GM10266 (cell line): ENCODE measurements around the gene NRTN.

Experiments
- DNase-seq: peaks from one replicate; pipeline ENCODE4 v3.0.0; 2012; ENCODE audit errors: extremely low spot score
- TF ChIP-seq, protein P1 (sequence below): IDR thresholded peaks from 2 replicates; pipeline ENCODE4 v1.5.1; 2012; ENCODE audit warnings: mild to moderate bottlenecking, low read depth; ENCODE audit not compliant: control insufficient read depth, insufficient read depth; ENCODE audit errors: missing control alignments

Gene NRTN

DNA sequence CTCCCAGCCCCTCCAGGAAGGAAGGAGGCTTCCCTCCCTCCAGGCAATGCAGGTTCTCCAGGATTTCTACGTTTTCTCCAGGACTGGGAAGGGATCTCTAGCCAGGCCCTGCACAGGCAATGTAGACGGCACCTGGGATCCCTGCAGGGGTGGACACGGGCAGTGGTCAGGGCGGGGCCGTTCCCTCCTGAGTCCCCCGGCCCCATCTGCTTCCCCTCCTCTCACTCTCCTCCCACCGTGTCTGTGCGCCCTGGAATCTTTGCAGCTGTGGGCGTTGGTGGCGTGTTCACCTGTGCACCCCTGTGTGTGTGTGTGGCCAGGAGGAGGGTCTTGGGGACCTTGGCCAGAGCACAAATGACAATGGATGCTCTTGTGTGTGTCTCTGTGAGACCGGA is 10.0 kb downstream of the NRTN start:
- TF ChIP-seq, protein P1, sequence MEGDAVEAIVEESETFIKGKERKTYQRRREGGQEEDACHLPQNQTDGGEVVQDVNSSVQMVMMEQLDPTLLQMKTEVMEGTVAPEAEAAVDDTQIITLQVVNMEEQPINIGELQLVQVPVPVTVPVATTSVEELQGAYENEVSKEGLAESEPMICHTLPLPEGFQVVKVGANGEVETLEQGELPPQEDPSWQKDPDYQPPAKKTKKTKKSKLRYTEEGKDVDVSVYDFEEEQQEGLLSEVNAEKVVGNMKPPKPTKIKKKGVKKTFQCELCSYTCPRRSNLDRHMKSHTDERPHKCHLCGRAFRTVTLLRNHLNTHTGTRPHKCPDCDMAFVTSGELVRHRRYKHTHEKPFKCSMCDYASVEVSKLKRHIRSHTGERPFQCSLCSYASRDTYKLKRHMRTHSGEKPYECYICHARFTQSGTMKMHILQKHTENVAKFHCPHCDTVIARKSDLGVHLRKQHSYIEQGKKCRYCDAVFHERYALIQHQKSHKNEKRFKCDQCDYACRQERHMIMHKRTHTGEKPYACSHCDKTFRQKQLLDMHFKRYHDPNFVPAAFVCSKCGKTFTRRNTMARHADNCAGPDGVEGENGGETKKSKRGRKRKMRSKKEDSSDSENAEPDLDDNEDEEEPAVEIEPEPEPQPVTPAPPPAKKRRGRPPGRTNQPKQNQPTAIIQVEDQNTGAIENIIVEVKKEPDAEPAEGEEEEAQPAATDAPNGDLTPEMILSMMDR = no peak
- DNase-seq = no peak

DNA sequence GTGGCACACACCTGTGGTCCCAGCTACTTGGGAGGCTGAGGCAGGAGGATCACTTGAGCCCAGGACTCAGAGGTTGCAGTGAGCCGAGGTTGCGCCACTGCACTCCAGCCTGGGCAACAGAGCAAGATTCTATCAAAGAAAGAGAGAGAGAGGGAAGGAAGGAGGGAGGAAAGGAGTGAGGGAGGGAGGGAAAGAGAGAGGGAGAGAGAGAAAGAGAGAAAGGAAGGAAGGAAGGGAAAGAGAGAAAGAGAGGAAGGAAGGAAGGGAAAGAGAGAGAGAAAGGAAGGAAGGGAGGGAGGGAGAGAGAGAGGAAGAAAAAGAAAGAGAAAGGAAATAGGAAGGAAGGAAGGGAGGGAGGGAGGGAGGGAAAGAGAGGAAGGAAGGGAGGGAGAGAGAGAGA is 12.4 kb downstream of the NRTN start:
- no peak for DNase-seq
- TF ChIP-seq, protein P1 = no peak

DNA sequence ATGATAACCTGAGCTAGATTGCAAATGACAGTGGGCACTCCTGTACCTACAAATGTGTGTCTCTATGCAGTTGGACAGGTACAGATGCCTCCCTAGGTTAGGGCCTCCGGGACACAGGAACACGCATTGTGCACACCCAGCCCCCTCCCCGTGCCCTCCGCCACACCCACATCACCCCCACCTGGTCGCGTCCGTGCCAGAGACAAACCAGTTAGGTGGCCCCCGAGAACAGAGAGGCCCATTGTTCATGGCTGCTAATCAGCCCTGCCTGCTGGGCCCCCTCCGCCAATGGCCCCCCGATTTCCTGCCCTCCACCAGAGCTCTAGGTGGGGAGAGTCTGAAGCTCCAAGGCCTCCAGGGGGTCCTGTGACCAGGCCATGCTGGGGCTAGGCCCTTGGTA is 13.7 kb downstream of the NRTN start:
- DNase-seq = no peak
- TF ChIP-seq, protein P1 = no peak

DNA sequence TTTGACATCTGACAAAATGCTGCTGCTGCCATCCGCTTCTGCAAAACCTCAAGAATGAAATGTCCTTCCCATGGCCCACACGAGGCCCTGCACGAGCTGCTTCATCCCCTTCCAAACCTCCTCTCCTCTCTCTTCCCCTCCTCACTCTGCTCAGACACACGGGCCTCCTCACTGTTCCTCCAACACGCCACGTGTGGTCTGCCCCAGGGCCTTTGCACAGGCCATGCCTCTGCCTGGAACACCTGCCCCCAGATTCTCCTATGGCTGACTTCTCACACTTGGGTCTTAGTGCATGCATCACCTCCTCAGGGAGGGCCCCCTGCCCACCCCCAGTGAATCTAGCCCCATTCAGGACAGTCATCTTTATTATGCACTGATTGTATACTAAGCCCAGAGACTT is 15.9 kb downstream of the NRTN start:
- no peak for DNase-seq
- TF ChIP-seq, protein P1 = no peak

DNA sequence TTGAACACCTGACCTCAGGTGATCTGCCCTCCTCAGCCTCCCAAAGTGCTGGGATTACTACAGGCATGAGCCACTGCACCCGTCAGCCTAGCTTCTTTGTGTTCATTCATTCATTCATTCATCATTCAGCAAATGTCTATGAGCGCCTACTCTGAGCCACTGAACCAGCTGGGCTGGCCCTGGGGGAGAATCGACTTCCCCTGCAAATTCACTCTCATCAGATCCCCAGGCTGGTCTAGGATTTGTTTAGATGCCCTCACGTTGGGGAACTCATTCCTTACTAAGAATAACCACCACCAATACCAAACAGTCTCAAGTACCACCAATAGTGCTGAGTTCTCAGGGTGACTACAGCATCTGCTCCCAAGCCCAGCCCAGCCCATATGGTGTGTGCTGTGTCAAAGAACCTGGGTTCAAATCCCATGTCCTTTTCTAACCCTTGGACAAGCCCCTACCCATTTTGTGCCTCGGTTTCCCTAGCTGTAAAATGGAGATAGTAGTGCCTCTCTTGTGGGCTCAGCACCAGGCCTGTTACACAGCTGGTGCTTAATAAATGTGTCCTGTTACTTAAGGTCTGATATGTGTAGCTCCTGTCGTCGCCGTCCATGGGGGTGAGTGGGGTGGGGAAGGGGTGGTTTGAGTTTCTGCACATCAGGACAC is 16.8 kb downstream of the NRTN start:
- no peak for DNase-seq
- TF ChIP-seq, protein P1 = no peak

DNA sequence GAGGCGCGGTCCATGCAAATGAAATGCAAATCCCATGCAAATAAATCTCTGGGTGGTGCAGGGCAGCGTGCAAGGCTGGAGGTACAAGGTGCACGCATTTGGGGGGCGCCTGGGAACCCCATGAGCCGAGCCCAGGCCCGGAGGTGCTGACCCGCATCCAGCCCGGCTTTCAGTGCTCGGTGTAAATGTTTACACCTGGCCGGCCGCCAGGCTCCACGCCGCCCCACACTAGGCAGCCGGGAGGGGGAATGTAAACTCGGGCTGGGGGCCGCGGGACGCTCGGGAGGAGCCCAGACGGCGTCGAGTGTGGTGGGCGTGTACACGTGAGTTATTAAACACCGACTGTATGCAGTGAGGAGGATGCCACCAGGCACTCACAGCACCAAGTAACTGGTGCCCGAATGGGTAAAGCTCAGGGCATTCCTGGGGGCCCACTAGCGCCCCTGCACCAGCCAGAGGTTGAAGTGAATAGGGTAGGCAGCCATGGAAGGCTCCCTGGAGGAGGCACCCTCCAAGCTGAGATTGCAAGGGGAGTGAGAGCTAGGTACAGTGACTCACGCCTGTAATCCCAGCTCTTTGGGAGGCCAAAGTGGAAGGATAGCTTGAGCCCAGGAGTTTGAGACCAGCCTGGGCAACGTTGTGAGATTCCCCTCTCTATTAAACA is 17.4 kb downstream of the NRTN start:
- TF ChIP-seq, protein P1 = no peak
- DNase-seq = no peak

DNA sequence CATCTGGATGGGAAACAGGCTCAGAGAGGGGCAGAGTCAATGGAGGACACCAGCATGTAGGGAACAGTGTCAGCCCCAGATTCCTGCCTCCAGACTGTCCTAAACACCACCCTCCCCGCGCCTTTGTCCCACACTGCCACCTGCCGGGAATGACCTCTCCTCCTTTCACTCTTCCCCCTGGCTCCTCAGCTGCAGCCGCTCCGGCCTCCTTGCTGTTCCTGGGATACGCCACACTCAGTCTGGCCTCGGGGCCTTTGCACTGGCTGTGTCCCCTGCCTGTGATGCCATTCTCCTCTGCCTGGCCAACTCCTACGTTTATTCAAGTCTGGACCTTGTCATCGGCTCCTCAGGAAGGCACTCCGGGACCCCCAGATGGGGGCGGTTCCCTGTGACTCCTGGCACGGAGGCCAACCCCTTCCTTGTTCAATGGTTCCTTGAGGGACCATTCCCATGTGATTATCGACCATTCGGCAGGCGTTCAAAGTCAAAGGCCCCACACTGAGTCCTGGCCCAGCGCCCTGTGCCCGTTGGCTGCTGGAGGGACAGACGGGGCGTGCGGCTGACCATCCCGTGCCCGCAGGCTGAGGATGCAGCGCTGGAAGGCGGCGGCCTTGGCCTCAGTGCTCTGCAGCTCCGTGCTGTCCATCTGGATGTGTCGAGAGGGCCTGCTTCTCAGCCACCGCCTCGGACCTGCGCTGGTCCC is 18.9 kb downstream of the NRTN start:
- no peak for DNase-seq
- TF ChIP-seq, protein P1 = peak; percentile 22
